ENCODE measurements around the gene S100PBP.

S100PBP gene

DNA sequence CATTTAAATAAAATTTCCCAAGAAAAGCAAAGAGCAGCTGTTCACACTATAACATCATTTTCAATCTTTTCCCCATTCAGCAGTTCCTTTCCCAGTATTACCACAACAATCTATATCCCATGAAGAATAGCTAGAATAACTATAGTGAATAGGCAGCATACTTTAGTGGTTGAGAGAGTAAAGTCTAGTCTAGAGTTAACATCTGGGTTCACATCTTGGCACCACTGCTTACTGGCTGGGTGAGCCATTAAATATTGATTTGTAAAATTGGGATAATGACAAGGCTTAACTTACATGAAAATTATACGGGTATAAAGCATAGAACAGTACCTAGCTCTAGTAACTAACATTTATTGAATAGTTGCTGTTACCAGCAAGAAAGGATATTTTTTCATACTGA is 14.4 kb downstream of the S100PBP start:
- H3K36me3 ChIP-seq (ENCODE audit: insufficient read depth, low read length) = peaks cover 54% of the 10 kb centered on the region; the same call in 1 of the 2 replicates

DNA sequence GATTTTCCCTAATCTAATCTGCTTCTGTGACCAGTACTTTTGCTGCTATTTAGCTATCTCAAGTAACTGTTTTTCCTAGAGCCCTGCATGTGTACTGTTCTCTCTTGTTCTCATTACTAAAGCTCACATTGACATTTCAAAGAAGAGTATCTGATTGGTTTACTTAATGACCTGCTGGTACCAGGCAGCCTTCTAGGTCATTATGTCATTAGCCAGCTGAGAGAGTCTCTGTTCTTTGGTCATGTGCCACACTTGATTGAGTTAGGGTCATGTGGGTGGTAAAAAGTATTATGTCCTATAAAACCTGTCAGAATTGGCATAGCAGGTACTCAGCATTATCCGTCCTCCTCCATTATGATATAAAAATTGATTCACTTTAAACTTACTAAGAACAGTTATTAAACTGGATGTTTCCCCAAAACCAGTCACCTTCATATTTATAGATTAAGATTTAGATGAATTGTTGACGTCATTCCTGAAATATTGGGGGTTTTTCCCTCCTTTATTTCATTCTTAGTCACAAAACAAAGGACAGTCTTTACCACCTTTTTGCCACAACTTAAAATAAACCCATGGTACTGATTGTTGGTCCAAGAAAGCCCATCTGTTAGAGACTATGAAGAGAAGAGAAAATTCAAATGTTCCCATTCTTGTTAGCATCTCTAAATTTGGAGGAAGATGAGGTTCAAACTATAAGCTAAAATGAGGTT is 31.1 kb downstream of the S100PBP start:
- Histone ChIP-seq H3K79me2 (ENCODE audit: insufficient read depth, low read length) (no peaks in the 10 kb centered on the region), H3F3A (ENCODE audit: low read depth) (no peaks in the 10 kb centered on the region), H3K27me3 (ENCODE audit: insufficient read depth, low read length, poor library complexity, severe bottlenecking) (no peaks in the 10 kb centered on the region), H3K4me3 (ENCODE audit: low read length, poor library complexity, severe bottlenecking) (no peak overlapping the region), H3K9me3 (ENCODE audit: insufficient read depth, low read depth, low read length) (no peaks in the 10 kb centered on the region), H2AFZ (ENCODE audit: low read length) (no peak overlapping the region), H3K4me2 (ENCODE audit: low read depth, low read length, poor library complexity, severe bottlenecking) (no peak overlapping the region), H3K9me2 (replicated peaks; ENCODE audit: low read depth, low read length) (no peaks in the 10 kb centered on the region), H4K20me1 (ENCODE audit: insufficient read depth, low read length, poor library complexity, severe bottlenecking) (no peaks in the 10 kb centered on the region), H3K36me3 (ENCODE audit: insufficient read depth, low read length) (peaks cover 34% of the 10 kb centered on the region), H3K9ac (ENCODE audit: low read depth, low read length, poor library complexity, severe bottlenecking) (no peak overlapping the region), H3K4me1 (ENCODE audit: insufficient read depth, low read length, poor library complexity, severe bottlenecking) (no peaks in the 10 kb centered on the region)
- TF ChIP-seq CTCF (conservative IDR thresholded peaks at IDR 0.05; ENCODE audit: low read length) (no peak), EZH2phosphoT487 (IDR thresholded peaks at IDR 0.05; ENCODE audit: borderline replicate concordance) (no peak)

More for the DNA sequence above, 14.4 kb downstream of the S100PBP start:
- no peaks in the 10 kb centered on the region for H3K9me2 ChIP-seq (replicated peaks; ENCODE audit: low read depth, low read length)
- H3K9ac ChIP-seq (ENCODE audit: low read depth, low read length, poor library complexity, severe bottlenecking) = no peak overlapping the region
- H3K4me2 ChIP-seq (ENCODE audit: low read depth, low read length, poor library complexity, severe bottlenecking) = no peak overlapping the region
- H3K4me3 ChIP-seq (ENCODE audit: low read length, poor library complexity, severe bottlenecking) = no peak overlapping the region
- H4K20me1 ChIP-seq (ENCODE audit: insufficient read depth, low read length, poor library complexity, severe bottlenecking) = peaks cover 5% of the 10 kb centered on the region
- H3K4me1 ChIP-seq (ENCODE audit: insufficient read depth, low read length, poor library complexity, severe bottlenecking) = no peaks in the 10 kb centered on the region
- no peaks in the 10 kb centered on the region for H3F3A ChIP-seq (ENCODE audit: low read depth)
- no peaks in the 10 kb centered on the region for H3K27me3 ChIP-seq (ENCODE audit: insufficient read depth, low read length, poor library complexity, severe bottlenecking)
- no peak for TF ChIP-seq EZH2phosphoT487 (IDR thresholded peaks at IDR 0.05; ENCODE audit: borderline replicate concordance)
- TF ChIP-seq CTCF (conservative IDR thresholded peaks at IDR 0.05; ENCODE audit: low read length) = no peak
- H3K9me3 ChIP-seq (ENCODE audit: insufficient read depth, low read depth, low read length) = no peaks in the 10 kb centered on the region
- no peak overlapping the region for H2AFZ ChIP-seq (ENCODE audit: low read length)
- 0 out of 2 replicates have a peak, but pooled peaks cover 2% of the 10 kb centered on the region for H3K79me2 ChIP-seq (ENCODE audit: insufficient read depth, low read length)

DNA sequence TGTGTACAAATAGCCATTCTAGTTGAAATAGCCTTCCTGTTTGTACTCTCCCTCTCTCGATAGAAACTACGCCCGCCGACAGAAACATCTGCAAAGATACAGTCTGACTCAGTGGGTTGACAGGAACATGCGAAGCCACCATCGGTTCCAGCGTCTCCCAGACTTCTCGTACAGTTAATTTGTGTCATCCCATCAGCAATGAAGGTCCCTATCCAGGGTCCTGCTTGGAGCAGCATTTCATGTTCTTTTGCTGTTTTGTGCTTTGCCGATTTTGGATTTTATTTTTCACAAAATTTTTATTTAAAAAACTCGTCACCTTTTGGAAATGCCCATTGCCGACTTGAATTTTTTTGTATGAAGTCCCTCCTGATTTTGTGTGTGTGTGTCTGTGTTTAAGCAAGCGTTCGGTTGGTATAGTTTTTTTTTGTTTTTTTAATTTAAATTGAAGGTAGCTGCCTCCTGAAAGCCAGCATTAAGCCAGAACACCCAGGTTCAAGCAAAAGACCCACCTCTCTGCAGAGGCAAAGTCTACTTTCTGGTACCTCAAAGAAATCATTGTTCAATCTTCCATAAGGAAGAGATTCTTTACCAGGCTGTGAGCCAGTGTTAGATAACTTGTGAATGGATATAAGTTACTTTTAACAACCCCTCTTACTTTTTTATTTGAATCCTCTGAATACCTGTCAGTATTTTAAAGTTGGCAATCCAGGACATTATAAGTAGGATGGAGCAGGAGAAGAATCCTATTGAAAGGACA is 38.6 kb downstream of the S100PBP start:
- TF ChIP-seq CTCF (conservative IDR thresholded peaks at IDR 0.05; ENCODE audit: low read length) (no peak), EZH2phosphoT487 (IDR thresholded peaks at IDR 0.05; ENCODE audit: borderline replicate concordance) (no peak)
- Histone ChIP-seq H3K4me2 (ENCODE audit: low read depth, low read length, poor library complexity, severe bottlenecking) (no peak overlapping the region), H3K27me3 (ENCODE audit: insufficient read depth, low read length, poor library complexity, severe bottlenecking) (no peaks in the 10 kb centered on the region), H4K20me1 (ENCODE audit: insufficient read depth, low read length, poor library complexity, severe bottlenecking) (no peaks in the 10 kb centered on the region), H3K4me3 (ENCODE audit: low read length, poor library complexity, severe bottlenecking) (no peak overlapping the region), H3K36me3 (ENCODE audit: insufficient read depth, low read length) (peaks cover 63% of the 10 kb centered on the region; the same call in 1 of the 2 replicates), H3F3A (ENCODE audit: low read depth) (no peaks in the 10 kb centered on the region), H2AFZ (ENCODE audit: low read length) (no peak overlapping the region), H3K79me2 (ENCODE audit: insufficient read depth, low read length) (no peaks in the 10 kb centered on the region), H3K9ac (ENCODE audit: low read depth, low read length, poor library complexity, severe bottlenecking) (no peak overlapping the region), H3K4me1 (ENCODE audit: insufficient read depth, low read length, poor library complexity, severe bottlenecking) (no peaks in the 10 kb centered on the region), H3K9me3 (ENCODE audit: insufficient read depth, low read depth, low read length) (no peaks in the 10 kb centered on the region), H3K9me2 (replicated peaks; ENCODE audit: low read depth, low read length) (no peaks in the 10 kb centered on the region)

Data from Loucy (cell line).